GM21528 (cell line): ENCODE results near the gene UXT.
"Not testable (repeated sequence)": the region's sequence is repeated elsewhere in the genome, so short reads cannot be mapped to it uniquely, and the experiment has no call there.

Experiments
- ATAC-seq: cut with Tn5 transposase; IDR thresholded peaks from one replicate; pipeline ENCODE4 v1.9.1; 2021; ENCODE audit warnings: mild to moderate bottlenecking, moderate library complexity; ENCODE audit not compliant: unreplicated experiment, low FRiP score

The UXT gene

DNA sequence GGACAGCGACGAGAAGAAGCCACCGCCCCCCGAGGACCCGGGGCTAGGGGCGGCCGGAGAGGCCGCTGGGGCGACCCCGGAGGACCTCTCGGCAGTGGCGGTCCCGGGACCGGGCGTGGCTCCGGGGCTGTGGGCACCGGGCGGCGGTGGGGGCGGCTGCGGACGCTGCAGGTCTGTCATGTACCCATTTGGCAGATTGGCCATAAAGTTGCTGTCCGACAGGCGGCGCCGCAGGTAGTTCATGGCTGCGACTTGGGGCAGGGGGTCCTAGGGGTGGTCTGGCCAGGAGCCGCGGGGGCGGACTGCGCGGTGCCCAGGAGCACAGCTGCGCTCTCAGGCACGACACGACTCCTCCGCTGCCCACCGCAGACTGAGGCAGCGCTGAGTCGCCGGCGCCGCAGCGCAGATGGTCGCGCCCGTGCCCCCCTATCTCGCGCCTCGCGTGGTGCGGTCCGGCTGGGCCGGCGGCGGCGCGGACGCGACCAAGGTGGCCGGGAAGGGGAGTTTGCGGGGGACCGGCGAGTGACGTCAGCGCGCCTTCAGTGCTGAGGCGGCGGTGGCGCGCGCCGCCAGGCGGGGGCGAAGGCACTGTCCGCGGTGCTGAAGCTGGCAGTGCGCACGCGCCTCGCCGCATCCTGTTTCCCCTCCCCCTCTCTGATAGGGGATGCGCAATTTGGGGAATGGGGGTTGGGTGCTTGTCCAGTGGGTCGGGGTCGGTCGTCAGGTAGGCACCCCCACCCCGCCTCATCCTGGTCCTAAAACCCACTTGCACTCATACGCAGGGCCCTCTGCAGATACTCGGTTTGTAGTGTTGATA is 39.3 kb downstream of the UXT start, which contains the start of gene SYN1:
Gene SYN1, minus strand, starts transcription at position 372 of the 817 bp plus-strand sequence. Its CDS starts 129 bp downstream, at position 243.
- no peak for ATAC-seq

DNA sequence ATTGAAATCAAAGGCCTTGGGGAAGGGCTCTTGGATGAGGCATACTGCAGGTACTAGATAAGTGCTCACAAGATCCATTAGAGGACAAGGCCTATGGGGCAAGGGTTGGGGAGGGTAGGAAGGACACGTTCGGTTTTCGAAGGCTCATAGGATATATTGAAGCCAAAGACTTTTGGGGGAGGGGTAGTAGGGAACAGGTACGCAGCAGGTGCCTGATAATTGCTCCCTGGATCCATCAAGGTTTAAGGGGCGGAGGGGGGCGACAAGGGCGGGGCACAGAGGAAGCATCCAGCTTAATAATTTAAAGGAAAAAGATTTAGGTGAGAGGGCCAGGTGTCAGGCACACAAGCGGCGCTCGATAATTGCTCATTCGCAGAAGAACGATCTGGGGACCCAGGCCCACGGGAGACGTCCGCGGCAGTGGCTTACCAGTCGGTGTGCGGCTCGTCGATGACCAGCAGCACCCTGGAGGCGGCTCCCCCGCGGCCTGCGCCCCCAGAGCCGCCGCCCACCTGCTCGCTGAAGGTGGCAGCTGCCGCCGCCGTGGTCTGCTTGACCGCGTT is 40.0 kb downstream of the UXT start:
- no peak for ATAC-seq

DNA sequence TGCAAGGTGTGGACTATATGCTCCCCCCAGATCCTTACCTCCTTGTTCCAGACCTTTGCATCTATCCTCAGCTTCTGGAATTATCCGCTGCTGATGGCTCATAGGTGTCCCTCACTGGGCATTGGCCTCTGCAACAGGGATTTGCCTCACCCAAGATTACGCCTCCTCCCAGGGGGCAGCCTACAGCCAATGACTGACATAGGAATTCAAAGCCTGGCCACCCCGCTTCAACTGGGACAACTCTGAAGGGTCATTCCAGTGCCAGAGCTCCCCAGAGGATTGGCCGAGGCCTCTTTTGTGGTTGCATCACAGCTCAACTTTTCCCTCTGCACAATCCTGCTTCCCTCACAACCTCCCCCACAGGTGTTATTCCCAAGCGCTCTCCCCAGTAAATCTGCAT is 44.4 kb downstream of the UXT start:
- ATAC-seq, result no peak

DNA sequence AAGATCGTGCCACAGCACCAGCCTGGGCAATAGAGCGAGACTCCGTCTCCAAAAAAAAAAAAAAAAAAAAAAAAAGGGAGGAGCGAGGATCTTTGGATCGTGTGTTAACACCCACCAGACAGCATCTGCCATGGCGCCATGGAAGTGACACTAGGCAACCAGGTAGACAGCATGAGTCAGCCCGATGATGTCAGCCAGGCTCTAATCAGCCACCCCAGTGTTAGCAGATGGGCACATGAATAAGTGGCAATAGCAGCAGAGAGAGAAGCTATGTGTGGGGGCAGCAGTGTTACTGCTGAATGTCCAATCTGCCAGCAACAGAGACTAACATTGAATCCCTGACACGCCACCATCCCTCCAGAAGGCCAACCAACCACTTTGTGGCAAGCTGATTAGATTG is 45.9 kb downstream of the UXT start:
- ATAC-seq, result no peak

DNA sequence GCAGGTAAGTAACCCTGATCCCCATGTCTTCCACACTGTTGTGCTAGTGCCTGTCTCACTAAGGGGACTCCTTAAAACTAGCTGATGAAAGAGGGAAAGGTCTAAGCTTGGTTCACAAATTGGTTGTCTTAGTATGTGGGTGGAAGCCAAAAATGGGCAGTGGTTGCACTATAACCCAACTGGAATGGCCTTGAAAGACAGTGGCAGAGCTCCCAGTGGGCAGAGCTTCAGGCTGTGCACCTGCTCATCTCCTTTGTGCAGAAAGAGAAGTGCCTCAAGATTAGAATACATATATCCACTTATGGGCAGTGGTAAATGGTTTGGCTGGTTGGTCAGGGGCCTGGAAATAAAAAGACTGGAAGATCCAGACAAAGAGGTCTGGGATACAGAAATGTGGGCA is 46.6 kb downstream of the UXT start:
- ATAC-seq, result no peak

DNA sequence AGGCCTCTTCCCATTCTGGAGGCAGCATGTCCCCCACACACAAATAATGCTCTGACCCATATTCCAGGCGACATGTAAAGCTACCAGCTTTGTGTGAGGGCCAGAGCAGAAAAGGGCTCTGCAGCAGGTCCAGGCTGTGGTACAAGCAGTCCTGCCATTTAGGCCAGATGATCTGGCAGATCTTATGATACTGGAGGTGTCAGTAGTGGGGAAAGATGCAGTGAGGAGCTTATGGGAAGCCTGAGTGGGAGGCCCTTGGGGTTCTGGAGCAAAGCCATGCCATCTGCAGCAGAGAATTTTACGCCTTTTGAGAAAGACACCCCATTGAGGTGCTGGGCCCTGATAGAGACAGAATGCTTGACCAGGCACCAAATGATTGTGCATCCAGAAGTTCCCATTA is 47.1 kb downstream of the UXT start:
- ATAC-seq, result no peak

DNA sequence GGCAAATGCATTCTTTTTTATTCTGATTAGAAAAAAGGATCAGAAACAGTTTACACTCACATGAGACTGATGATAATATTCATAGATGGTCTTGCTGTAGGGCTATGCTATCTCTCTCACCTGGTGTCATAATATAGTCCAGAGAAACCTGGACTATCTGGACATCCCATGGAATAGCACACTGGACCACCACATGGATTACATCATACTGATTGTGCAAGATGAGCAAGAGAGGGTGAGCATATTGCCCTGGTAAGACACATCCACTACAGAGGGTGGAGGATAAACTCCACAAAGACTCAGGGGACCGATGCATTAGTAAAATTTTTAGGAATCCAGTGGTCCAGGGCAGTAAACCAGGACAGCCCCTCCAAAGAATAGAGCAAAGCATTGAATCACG is 47.5 kb downstream of the UXT start:
- no peak for ATAC-seq

DNA sequence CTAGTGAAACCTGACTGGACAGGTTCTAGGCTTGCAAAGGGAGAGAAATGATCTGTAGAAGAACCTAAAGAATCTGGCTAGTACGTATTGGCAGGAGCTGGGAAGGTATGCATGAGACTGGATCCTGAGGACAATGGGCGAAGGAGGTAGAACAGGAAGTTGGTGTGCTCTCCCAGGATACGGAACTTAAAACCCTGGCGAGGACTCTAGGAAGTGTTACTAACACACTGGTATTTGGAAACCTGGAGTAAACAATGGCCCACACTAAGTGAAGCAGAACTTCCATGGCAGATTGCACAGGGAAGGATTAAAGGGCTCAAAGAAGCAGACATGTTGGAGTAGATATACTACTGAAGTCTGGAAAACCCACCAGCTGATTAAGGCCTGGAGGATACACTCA is 48.5 kb downstream of the UXT start:
- ATAC-seq, result no peak

DNA sequence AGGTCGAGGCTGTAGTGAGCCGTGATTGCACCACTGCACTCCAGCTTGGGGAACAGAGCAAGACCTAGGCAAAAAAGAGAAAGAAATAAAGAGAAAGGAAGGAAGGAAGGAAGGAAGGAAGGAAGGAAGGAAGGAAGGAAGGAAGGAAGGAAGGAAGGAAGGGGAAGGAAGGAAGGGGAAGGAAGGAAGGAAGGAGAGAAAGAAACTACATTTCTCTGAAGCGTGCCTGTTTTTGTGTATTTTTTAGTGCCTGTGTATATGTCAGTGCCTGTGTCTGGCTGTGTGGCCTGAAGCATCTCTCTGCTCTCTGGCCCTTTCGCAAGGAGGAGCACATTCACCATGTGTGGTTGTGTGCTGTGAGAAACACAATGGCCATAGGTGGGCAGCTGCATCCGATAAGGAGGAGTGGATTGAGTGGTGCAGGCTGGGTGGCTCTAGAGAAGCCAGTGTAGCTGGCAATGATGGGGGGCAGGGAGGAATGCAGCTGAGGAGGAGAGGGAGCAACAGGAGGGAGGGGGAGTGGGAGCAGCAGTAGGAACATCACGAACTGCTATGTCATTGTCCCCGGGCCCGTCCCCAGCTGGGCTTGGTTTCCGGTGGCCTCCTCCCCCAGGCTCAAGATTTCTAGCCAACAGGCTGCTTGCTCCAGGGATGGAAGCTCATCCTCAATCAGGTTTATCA is 50.7 kb downstream of the UXT start:
- ATAC-seq, result no peak

DNA sequence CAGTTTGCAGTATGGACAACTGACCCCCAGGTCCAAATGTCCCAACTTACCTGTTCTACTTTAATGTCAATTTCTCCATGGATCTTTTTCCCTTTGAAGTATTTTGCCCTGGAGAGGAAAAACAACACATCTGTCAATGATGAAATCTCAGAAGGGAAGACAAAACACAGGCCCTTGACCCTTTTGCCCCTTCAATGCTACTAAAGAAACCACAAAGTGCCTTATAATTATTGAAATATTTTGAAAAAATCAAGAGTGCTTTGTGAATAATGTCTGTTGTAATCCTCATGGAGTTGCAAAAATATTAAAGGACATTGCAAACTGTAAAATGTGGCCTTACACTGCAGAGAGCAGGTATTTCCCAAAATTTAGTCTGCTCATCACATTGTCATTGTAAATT is 51.9 kb downstream of the UXT start:
- ATAC-seq, result no peak

DNA sequence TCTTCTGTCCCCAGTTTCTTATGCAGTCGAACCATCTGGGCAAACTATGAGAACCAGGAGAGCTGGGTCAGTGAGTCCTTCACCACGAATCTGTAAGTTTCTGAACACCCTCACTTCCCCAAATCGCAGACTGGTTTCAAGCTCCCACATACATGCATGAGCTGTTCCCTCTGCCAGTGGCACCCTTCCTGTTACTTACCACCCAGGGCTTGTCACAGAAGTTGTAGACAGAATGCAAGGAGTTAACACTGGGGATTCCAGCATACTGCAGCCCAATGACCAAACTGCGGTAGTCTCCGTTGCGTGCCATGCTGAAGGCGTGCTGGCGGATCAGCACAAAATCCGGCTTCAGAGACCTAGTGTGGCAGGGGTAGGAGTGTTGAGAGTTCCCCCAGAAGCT is 54.0 kb downstream of the UXT start:
- ATAC-seq, result no peak

DNA sequence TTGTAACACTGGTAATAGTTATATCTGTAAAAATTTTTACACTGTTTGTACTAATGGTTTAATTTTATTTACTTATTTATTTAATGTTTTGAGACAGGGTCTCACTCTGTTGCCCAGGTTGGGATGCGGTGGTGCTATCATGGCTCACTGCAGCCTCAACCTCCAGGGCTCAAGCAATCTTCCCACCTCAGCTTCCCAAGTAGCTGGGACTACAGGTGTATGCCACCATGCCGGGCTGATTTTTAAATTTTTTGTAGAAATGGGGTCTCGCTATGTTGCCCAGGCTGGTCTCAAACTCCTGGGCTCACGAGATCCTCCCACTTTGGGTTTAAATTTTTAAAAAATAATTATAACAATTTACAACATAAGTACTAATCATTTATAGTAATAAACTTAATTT is 55.9 kb downstream of the UXT start:
- not testable (repeated sequence) for ATAC-seq
